ENCODE measurements around the gene LYSMD4.
"Not testable (repeated sequence)": the region's sequence is repeated elsewhere in the genome, so short reads cannot be mapped to it uniquely, and the experiment has no call there.

The LYSMD4 gene

DNA sequence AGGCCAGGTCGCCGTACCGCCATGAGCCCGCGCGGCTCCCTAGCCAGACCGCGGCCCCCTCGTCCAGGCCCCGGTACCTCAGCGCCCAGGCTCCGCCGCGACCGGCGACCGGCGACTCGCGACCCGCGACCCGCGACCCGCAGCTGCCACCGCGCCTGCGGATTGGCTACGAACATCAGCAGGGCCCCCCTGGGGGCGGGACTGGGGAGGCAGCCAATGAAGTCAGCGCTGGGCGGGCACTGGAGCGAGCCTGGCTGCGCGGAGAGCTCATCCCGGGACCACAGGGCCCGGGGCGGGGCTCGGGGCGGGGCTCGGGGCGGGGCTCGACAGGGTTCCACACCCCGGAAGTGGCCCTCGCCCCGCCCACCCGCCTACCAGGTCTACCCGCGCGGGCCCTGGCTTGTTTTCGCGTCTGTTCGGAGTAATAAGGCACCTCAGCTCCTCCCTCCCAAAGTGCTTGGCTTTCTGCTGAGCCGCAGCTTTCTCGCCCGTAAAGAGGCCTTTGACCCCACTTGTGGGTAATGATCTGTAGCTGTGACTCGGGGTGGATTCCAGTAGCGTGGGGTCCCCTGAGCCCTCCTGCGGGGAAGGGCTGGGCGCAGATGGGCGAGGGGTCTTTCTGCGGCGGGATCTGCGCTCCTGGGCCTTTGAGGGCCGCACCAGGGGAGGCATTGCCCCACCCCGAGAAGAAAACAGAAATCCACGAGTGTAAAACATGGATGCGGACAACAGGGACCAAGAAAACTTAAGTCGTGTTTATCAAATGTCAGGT, at the start of gene LYSMD4:
Gene LYSMD4 (minus strand): TSS at position 170 of the 772 bp plus-strand sequence. CDS start 1,438 bp downstream, outside the sequence.
- DNase-seq (ENCODE audit: low read depth in 2 of 2), result peak; percentile 97 to 98

DNA sequence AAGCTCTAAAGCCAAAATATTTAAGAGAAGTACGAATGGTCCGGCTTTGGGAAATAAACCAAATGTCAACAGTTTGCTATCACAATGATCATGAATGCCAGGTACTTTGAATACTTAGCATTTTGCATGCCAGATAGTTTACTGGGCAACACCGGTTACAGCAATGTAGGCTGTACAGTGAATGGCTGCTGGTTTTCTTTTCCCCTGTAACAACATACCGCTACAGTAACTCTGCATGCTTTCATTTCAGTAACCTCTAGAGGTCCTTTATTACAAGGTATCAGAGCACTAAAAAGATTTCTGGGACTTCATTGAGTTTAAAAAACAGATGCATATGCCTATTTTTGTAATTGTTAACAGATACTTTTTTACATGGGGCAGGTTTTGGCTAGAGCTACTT, 48.8 kb upstream of the LYSMD4 start:
- not testable (repeated sequence) for DNase-seq (ENCODE audit: low read depth in 2 of 2)

DNA sequence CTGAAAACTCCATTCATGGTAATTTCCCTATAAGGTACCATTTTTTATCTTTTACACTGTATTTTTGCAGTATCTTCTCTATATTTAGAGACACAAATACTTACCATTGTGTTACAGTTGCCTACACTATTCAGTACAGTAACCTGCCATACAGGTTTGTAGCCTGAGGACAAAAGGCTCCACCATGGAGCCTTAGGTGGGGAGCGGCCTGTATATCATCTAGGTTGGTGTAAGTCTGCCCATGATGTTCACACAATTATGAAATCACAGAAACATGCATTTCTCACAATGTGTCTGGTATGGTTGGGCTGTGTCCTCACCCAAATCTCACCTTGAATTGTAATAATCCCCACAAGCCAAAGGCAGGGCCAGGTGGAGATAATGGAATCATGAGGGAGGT, 43.9 kb upstream of the LYSMD4 start:
- DNase-seq (ENCODE audit: low read depth in 2 of 2), result no peak

DNA sequence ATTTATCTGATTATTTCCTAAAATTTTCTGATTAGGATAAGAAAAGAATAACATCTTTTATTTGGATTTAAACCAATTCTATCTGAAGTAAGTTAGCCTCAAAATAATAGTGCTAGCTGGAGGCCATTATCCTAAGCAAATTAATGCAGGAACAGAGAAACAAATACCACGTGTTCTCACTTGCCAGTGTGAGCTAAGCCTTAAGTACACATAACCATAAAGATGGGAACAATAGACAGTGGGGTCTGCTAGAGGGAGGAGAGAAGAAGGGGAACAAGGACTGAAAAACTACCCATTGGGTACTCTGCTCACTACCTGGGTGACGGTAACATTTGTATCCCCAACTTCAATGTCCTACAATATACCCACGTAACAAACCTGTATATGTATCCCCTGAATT, 31.3 kb upstream of the LYSMD4 start:
- no peak for DNase-seq (ENCODE audit: low read depth in 2 of 2)

DNA sequence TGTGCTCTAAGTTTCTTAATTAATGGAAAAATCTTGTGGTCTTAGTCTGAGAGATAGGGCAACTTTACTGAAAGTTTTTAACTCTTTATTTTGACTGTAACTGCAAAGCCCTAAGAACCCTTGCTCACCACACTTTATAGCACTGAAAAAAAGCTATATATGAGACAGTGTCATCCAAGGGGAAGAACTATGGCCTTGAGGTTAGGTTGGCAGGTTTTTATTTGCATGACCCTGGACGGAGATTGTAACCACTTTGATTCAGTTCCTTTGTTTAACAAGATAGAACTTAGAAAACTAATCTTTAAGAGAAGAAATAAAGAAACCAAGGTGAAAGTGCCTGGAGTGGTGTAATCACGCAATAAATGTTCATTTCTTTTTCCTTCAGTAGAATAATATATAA, 30.6 kb upstream of the LYSMD4 start:
- no peak for DNase-seq (ENCODE audit: low read depth in 2 of 2)

DNA sequence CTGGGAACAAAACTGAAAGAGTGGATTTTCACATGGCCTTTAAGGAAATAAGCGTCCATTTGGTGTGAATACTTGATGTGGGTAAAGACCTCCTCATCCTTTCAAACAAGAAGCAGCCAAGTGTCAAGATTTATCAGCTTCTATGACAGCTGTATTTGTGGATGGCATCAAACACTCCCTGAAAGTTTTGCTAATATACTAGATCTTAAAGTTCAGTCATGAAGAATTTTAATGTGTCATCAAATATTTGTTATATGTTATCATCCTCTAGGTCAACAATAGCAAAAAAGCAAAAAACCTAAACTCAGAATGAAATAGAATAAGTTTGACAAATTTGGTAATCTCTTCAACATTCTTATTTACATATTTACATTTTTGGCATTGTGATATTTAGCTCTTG, 29.1 kb upstream of the LYSMD4 start:
- no peak for DNase-seq (ENCODE audit: low read depth in 2 of 2)

DNA sequence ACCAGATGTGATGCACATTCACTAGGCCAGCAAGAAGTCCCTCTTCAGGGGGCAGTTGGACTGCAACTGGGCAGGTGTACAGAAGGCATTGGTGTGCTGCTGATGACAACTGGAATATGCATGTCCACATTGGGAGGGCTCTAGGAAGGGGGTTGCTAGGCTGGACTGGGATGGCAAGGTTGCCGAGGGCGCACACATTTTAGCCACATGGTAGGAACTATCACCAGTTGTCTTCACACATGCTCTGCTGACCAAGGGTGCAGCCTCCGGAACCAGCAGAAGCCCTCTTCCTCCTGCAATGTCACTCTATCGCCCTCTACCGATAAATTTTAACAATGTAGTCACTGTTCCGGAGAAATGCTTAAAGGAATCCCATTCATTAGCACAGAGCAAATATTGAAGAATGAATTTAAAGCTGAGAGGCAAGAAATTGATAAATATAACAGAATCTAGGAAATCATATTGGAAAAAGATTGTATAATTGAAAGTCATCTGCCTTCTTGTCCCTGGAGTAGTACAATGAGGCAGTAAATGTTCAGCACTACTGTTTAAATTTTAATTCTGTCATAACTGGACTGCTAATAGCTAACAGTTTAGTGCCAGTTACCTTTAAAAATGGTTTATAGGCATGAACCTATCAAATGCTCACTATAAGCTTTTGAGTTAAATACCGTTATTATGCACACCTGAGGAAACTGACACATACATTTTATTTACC, 22.6 kb upstream of the LYSMD4 start:
- no peak for DNase-seq (ENCODE audit: low read depth in 2 of 2)

DNA sequence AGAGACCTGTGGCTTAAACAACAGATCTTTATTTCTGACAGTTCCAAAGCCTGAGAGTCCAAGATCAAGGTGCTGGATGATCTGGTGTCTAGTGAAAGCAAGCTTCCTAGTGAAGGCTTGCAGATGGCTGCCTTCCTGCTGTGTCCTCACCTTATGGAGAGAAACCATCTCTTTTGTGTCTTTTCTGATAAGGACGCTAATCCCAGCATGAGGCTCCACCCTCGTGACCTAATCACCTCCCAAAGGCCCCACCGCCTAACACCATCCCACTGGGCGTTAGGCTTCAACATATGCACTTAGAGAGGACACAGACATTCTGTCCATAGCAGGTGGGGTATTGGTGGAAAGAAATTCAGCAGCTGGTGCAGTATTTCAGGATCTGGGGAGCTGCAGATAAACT, 19.8 kb upstream of the LYSMD4 start:
- no peak for DNase-seq (ENCODE audit: low read depth in 2 of 2)

DNA sequence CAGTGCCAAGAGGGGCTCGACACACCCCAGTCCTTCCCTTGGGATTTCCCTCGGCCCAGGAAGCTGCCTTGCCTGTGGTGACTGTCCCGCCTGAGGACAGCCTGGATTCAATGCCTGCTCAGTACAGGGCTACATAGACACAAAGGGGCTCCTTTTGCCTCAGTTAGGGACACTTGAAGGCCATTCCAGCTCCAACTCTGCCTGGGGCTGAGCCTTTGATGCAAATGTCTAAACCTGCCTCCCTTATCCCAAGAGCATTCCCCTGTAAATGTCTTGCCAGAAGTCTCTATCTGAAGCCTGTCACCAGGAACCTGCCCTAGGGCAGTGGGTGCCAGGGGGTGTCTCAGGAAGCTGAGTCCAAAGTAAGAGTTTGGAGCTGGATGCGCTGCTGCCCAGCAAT, 19.3 kb upstream of the LYSMD4 start:
- no peak for DNase-seq (ENCODE audit: low read depth in 2 of 2)

DNA sequence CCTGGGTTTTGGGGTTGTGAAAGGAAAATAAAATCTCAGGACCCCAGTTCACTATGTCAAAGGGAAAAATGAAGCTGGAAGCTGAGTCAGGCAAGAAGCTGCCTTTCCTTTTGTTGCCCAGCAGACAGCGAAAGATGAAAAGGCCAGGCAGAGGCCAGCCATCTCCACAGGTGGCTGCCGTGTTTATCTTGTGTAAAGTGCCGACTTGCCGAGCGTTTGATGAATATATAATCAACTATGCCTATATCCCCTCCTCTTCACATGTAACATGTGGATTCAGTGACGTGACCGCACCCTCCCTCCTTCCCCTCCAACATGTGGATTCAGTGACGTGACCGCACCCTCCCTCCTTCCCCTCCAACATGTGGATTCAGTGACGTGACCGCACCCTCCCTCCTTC, 17.1 kb upstream of the LYSMD4 start:
- DNase-seq (ENCODE audit: low read depth in 2 of 2), result not testable (repeated sequence)

DNA sequence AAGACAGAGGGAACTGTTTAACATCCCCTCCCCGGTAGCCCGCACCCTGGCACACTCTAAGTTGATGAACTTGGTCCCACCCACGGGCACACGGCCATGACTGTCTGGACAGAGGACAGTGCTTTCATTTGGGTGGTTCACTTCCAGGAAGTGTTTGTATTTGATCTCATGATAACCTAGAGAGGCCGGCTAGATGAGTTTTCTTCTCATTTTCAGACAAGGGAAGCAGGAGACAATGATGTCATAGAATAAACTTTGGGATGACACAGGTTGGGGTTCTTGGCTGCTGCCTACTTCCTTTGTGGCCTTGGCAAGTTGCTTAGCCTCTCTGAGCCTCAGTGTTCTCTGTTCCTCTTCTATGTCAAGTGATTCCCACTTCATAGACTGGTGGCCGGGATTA, 16.1 kb upstream of the LYSMD4 start:
- DNase-seq (ENCODE audit: low read depth in 2 of 2), result no peak

DNA sequence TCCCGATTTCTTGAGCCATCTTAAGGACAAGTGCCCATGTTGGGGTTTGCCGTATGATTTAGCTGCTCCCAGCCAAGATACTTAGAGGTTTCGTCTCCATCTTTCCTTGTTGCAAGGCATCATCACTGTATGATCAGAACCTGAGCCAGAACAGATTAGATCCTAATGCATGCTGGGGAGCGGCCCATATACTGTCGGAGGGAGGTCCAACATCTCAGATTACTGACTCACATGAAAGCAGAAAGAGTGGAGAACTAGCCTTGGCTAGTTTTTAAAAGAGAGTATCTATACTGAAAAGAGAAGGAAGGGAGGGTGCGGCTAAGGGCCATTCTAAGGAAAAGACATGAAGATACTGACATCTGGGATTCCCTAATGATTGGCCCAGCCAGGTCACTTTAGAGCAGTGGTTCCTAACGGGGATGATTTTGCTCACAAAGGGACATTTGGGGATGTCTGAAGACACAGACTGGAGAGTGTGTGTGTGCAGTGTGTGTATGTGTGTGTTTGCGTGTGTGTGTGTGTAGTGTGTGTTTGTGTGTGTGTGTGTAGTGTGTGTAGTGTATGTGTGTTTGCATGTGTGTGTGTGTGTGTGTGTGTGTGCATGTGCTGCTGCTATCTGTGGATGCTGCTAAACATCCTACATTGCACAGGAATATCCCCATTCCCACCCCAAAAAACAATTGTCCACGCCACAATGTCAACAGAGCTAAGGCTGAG, 12.3 kb upstream of the LYSMD4 start:
- no peak for DNase-seq (ENCODE audit: low read depth in 2 of 2)

DNA sequence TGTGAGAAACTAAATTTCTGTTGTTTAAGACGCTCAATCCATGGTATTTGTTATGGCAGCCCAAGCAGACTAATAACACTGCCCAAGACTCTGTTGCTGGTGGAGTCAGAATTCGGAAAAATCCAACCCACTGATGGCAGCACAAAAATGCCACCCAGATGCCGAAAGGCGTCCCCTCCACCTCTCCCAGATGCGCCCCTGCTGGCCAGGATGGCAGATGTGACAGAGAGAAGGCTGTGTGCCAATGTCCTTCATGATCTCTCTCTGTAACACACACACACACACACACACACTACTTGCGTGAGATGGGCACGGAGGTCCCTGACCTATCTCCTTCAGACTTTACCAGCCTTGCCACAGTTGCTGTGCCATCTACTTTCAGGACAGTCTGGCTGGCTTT, 10.9 kb upstream of the LYSMD4 start:
- DNase-seq (ENCODE audit: low read depth in 2 of 2), result no peak

DNA sequence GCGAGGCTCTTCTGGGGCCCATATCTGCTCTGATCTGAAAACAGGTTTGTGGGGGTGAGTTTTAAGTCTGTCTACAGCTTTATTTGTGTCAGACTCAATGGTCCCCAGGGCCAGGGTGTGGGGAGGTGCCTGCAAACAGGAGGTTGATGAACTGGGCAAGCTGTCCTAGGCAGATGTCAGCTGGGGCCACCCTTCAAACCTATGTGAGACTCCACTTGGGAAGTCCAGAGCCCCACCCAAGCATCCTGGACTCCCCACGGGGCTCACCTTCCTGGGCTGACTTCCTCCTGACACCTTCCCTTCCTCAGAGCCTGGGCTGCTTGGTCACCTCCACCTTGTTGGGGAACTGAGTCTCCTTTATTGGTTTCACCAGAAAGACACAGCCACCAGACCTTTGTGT, 8.6 kb upstream of the LYSMD4 start:
- no peak for DNase-seq (ENCODE audit: low read depth in 2 of 2)

DNA sequence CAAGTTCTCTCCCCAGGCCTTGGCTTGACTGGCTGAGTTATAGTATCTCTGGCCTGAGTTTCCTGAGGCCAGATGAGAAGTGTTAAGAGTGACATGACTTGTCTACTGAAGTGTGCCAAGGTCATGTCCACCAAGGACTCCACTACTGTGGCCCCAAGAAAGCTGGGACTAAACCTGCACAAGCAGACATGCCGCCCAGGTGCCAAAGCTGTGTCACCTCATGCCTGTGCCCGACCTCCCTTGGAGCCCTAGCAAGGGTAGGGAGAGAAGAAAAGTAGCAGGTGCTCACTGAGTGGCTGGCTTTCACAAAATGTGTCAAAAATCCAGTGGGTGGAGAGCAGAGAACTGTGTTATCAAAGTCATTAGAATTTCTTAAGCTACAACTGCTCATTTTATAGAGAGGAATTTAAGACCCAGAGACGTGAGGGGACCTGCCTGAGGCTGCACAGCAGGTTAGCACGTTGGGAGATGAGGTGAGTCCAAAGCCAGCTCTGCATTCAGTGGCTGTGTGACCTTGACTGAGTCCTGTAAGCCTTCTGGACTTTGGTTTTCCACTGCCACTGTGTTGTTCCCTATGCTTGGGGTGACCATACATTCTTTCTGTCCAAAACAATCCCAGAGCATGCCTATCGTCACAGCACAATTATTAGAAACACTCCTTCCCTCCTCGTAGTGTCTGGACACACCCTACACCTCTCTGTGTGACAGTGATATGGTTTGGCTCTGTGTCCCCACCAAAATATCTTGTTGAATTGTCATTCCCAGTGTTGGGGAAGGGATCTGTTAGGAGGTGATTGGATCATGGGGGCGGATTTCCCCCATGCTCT, 5.0 kb upstream of the LYSMD4 start:
- DNase-seq (ENCODE audit: low read depth in 2 of 2), result no peak

DNA sequence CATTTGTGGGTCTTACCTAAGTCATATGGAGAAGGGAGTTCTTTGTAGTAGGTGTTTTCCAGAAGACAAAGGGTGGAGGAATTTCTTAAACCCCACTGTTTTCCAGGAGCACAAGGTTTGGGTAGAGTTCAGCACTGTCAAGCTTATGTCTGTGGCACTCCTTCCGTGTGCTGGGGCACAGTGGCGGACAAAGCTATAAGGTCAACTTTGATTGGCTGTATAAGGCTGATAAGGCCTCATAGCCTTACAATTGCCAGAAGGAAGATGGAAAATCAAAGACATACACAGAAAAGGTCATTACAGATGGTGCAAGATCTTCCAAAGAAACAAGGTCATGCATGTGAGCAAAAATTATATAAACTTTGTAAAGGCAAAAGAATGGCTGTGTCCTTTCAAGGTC, 3.5 kb upstream of the LYSMD4 start:
- DNase-seq (ENCODE audit: low read depth in 2 of 2), result no peak

DNA sequence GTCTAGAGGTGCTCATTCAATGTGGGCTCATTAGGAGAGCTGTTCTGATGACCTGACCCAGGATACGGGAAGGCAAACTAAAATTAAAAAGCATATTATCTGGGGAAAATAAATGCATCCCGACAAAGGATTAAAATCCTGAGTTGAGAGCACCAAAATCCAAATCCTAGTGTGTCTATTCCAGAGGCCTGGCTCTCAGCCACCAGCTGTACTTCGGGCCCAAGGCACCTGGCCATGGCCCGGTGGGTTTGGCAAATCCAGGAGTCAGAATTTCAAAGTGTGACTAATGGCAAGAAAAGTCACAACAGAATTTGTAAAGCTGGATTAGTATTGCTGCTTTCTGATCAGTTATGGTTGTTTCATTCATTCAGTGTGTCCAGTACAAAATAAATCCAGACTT, 2.6 kb upstream of the LYSMD4 start:
- no peak for DNase-seq (ENCODE audit: low read depth in 2 of 2)

DNA sequence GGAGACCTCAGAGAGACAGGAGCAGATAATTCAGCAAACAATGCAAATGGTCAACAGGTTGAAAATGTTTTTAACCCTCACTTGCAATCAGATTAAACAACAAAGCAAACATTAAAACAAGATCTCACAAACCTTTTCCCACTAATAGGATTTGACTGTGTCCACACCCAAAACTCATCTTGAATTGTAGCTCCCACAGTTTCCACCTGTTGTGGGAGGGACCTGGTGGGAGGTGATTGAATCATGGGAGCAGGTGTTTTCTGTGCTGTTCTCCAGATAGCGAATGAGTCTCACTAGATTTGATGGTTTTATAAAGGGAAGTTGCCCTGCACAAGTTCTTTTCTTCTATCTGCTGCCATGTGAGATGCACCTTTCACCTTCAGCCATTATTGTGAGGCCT, 1.3 kb upstream of the LYSMD4 start:
- DNase-seq (ENCODE audit: low read depth in 2 of 2), result no peak

DNA sequence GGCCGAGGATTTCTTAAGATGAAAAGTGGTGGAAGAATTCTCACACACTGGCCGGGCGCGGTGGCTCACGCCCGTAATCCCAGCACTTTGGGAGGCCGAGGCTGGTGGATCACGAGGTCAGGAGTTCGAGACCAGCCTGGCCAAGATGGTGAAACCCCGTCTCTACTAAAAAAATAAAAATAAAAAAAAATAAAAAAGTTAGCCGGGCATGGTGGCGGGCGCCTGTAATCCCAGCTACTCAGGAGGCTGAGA, 729 bp upstream of the LYSMD4 start:
- DNase-seq (ENCODE audit: low read depth in 2 of 2), result not testable (repeated sequence)

DNA sequence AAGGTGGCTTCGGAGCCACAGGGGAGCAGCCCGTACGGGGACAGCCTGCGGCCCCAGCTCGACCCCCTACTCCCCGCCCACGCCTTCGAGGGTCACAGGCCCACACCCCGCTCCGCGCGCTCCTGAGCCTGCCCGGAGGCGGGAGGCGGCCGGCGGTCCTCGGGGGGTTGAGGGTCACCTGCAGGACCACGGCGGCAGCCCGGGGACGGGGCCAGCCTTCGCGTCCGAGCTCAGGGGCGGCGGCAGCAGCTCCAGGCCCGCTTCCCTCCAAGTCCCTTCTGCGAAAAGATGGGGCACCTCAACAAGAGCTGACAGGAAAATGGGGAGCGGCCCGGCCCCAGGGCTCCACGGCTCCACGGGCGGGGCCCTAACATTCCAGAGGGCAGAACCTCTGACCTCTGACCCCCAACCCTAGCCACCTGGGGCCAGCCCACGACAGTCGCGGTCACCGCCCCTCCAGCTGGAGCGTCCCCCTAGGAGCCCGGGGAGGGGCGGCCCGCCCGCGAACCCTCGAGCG, 428 bp downstream of the LYSMD4 start:
- DNase-seq (ENCODE audit: low read depth in 2 of 2), result no peak

DNA sequence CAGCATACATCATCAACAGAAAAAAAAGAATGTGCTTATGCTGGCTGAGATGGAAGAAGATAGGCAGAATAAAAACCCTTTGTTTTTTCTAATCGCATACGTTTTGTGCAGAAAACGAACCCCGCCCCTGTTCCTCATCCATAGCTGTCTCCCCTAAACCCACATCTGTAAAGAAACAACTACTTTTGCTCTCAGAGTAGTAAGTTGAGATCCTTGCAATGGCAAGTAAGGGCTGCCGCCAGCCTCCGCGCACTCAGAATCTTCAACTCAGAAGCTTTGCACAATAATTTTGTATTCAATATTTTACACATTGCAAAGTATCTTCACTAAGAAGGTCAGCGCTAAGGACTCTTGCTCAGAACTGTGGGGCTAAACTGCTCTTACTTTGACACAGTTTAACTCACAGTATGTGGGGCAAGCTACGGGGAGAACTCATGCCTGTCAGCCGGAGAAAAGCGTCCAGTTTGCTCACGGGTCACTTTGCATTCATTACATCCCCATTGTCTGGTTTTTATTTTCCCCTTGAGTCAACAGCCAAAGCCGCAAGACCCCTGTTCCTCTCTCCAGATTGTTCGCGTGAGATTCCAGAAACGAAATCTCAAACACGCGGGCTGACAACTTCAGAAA, 1.0 kb downstream of the LYSMD4 start:
- no peak for DNase-seq (ENCODE audit: low read depth in 2 of 2)

Data from activated CD8-positive, alpha-beta memory T cell treated with anti-CD3 and anti-CD28 coated beads for 4 hours (primary cell).